HG03159 (cell line): ENCODE results near the gene SMARCE1.
A peak's percentile ranks its signal among the peaks of the same experiment; 100 is the strongest.

Experiments used
- ATAC-seq: cut with Tn5 transposase; IDR thresholded peaks from one replicate; pipeline ENCODE4 v1.9.1; 2021; ENCODE audit warnings: mild to moderate bottlenecking, moderate library complexity; ENCODE audit not compliant: unreplicated experiment

The SMARCE1 gene

GRCh38 chr17:40646791-40647623 is 611 bp downstream of the SMARCE1 start:
- peak; percentile 25 for ATAC-seq

- no peak for ATAC-seq
These were observed 1.7 kb downstream of the SMARCE1 start for GRCh38 chr17:40645943-40646342.

- no peak for ATAC-seq
These were observed 2.3 kb downstream of the SMARCE1 start for GRCh38 chr17:40645291-40645690.

GRCh38 chr17:40637931-40638330 is 9.7 kb downstream of the SMARCE1 start:
- no peak for ATAC-seq

- ATAC-seq: no peak
These were observed 13.7 kb downstream of the SMARCE1 start for GRCh38 chr17:40633871-40634270.

GRCh38 chr17:40632216-40632615 is 15.4 kb downstream of the SMARCE1 start:
- no peak for ATAC-seq

GRCh38 chr17:40629842-40630241 is 17.8 kb downstream of the SMARCE1 start:
- ATAC-seq: no peak

GRCh38 chr17:40625311-40625710 is 22.3 kb downstream of the SMARCE1 start:
- ATAC-seq: no peak

- ATAC-seq: no peak
These were observed 24.0 kb downstream of the SMARCE1 start for GRCh38 chr17:40623419-40624210.

- no peak for ATAC-seq
These were observed 25.1 kb downstream of the SMARCE1 start for GRCh38 chr17:40622509-40622928.

GRCh38 chr17:40621578-40621977 is 26.0 kb downstream of the SMARCE1 start:
- ATAC-seq: no peak

- ATAC-seq: no peak
These were observed 26.6 kb downstream of the SMARCE1 start for GRCh38 chr17:40621019-40621418.

- ATAC-seq: no peak
These were observed 28.6 kb downstream of the SMARCE1 start for GRCh38 chr17:40618754-40619625.

GRCh38 chr17:40617678-40618240 is 29.9 kb downstream of the SMARCE1 start:
- ATAC-seq: no peak

- ATAC-seq: no peak
These were observed 31.0 kb downstream of the SMARCE1 start for GRCh38 chr17:40616592-40616991.

GRCh38 chr17:40615841-40616476 is 31.7 kb downstream of the SMARCE1 start:
- no peak for ATAC-seq

GRCh38 chr17:40615068-40615840 is 32.4 kb downstream of the SMARCE1 start:
- ATAC-seq: peak; percentile 50

GRCh38 chr17:40614431-40615067 is 33.1 kb downstream of the SMARCE1 start:
- ATAC-seq: peak; percentile 5
